Activated CD8-positive, alpha-beta memory T cell treated with anti-CD3 and anti-CD28 coated beads, Interleukin-2, amount 50 U/mL, for 48 hours (primary cell): ENCODE measurements around the gene PADI6.

Source experiments
- DNase-seq: peaks from one replicate; pipeline ENCODE4 v3.0.0-alpha.2; 2020

Gene PADI6

DNA sequence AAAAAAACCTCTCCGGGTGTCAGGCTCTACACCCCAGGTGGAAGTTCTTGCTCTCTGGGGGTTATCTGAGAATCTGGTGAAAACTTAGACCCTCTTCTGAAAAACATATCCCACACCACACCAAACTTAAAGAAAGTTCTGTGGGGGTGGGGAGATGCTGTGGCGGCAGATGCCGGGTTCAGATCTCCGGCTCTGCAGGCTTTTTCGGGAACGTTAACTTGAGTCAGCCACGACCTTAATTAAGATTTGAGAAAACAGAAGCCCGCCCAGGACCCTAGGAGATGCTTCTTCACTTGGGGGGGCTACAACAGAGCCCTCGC is 65.2 kb downstream of the PADI6 start:
- DNase-seq: no peak

DNA sequence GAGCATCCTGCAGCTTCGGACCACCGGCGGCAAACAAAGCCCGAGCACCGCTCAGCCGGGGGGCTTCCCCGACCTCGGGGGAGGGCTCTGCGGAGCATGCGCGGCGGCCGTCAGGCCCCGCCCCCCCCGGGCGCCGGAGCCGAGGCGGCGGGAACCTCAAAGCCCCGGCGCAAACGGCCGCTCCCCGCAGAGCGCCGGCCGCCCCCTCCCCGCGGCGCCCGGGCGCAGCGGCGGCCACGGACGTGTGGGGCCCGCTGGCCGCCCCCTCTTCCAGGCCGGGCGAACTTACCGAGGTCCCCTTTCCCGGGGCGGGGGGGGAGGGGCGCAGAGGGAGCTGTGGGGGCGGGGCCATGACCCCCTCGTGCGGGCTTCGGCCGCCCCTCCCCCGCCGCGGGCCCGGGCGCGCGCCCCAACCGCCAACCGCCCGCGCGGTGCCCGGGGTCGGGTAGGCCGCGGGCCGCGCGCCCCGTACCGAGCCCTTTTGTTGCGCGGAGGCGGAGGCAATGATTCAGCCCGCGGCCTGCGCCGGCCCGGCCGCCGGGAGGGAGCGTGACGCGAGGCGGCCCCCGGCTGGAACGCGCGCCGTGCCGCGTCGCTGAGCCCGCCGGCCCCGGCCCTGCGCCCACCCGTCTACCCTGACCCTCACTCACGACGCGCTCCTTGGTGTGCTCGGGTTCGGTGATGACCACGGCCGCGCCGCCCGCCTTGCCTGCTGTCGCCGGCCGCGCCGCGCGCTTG is 65.8 kb downstream of the PADI6 start:
- peak; percentile 82 for DNase-seq

DNA sequence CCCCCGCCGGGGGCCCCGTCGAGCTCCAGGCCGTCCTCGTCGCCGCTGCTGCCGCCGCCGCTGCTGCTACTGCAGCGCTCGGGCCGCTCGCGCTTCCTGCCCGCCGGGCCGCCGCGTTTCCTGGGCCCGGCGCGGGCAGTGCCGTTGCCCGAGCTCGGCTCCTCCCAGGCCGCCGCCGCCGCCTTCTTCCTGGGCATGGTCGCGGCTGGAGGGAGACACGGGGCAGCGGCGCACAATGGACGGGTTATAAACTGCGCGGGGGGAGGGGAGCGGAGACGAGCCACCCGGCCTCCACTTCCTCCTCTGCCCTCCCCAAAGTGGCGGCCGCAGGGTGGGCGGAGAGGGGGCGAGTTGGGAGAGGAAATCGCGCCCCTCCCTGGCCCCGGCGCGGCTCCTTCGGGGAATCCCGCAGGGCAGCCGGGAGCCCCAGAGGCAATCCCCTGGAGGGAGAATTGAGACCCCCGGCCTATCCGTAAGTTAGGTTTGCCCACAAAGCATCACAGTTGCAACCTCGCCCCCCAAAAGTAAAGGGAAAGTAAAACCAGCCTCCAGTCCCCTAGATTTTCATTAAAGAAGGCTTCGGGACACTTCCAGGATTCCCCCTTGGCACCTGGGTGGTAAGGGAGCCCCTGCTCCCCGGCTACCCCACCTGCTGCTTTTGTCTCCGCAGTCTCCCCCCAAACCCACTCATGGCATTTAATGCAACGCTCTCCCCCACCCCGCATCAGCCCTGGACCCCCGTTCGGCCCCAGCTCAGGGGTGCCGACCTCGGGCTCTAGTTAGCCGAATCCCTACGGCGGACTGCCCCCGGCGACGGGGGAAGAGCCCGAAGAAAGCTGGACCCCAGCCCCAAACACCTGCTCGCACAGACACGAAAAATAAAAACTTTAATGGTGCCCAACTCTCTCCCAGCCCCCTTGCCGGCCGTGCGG is 66.6 kb downstream of the PADI6 start:
- peak; percentile 89 for DNase-seq

DNA sequence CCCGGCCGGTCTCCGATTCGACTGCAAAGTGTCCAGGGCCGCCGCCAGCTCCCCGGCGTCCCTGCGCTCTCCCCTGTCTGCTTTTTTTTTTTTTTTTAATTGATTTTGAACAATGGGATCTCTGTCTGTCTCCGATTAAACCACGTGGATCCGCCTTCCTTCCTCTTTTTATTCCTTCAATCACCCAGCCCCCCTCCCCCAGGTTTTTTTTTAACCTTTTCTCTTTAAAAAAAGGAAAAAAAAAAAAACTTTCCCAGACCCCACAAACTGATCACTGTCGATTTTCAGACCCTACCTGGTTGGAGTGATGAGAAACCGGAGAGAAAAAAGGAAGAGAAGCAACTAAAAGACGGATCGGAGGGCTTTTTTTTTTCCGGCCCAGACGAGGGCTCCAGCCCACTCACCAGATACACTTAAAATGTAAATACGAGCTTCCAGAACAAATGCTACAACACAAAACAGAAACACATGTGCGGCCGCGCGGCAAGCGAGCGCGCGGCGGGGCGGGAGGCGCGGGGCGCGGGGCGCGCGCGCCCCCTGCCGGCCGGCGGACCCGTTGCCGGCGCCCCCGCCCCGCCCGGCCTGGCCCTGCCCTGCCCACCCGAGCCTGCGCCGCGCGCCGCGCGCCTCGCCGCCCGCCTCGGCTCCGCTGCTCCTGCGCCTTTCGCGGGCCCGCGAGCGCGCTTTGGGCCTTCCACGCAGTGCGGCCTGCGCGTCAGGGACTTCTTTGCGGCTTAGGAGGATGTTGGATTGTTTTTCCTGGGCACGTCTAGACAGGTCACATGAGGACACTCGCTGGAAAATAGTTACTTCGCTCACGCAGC is 67.5 kb downstream of the PADI6 start, which contains the start of gene RCC2:
Gene RCC2 (minus strand): TSS at position 428 of the 824 bp plus-strand sequence. CDS start 1,163 bp downstream, outside the sequence.
- DNase-seq: peak; percentile 86

DNA sequence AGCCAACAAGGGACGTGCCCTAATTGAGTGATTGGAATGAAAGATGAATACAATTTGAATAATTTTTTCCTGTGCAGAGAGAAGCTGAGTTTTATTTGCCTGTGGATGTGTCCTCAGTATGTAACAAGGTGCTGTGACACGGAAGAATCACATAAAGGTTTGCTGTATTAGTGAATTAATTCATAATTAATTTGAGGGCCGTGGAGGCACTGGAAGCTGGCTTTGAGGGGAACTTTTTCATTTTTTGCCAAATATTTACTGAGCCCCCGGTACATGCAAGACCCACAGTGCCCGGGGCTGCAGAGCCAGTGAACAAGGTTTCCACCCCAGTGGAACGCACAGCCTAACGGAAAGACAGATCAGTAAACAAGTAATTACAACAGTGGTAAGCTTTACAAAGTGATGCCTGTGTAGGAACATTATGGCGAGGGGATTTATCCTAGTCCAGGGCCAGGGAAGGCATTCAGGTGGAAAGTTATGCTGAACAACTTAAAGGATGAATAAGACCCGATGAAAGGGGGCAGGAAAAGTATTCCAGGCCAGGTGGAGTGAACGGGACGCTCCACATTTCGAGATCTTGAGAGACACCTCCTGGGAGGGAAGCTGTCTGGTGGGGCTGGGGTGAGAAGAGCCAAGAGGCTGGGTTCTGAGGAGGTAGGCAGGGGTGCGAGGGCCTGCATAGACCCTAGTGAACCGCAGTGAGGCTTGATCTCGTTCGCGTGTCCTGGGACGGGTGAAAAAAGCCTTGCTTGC is 68.3 kb downstream of the PADI6 start:
- DNase-seq: no peak

DNA sequence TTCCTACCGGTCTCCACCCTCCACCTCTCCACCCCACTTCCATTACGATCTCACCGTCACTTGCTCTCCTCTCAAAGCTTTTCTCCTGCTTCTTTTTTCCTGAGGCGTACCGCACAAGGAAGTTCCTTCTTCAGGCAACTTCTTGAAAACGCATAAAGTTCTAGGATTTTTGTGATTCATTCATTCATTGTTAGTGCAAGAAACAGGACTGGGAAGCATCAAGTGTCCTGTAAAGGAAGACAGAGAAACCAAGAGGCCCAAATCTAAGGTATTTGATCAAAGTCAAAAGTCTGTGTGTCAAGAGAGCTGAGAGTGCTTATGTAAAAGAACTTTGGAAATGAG is 68.8 kb downstream of the PADI6 start:
- DNase-seq: no peak

DNA sequence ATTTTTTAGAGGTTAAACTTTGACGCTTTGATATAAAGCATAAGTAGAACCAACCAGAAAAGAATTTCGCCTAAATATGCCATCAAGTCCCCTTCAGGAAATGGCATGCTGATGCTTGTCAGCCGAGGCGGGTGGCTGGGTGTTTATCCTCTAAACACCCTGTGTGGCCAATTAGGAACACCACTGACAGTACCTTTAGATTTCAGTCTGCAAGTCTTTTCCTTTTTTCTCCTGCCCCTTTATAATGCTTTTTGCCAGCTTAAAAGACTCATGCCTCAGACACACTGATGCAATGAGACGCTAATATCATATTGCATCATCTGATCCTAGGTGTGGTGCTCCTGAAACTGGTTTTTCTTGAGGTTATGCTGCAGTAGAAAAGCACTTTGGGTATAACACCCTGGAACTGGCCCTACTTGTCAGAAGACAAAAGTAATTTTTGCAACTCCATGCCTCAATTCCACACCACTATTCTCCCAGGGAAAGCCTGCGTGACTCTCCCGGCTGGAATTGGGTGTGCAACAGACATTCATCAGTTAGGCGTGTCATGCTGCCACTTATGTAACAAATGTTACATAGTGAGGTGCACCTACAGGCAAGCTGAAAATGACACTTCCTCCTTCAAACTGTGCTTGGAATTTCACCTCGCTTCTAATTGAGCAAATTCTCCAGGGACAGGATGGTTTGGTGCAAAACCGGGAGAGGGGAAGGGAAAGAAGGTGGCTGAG is 69.4 kb downstream of the PADI6 start:
- DNase-seq: no peak

DNA sequence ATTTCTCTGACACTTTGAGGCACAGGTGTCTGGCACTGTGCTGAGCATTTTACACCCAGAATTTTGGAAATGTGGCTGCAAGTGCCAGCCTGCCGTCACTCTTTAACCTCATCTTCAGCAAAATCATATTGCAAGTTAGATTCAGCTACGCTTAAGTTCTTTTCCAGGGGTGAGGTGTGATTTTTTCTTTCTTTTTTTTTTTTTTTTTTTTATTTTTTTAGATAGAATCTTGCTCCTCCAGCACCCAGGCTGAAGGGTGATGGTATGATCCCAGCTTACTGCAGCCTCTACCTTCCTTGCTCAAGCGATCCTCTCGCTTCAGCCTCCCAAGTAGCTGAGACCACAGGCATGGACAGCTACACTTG is 70.0 kb downstream of the PADI6 start:
- DNase-seq: no peak

DNA sequence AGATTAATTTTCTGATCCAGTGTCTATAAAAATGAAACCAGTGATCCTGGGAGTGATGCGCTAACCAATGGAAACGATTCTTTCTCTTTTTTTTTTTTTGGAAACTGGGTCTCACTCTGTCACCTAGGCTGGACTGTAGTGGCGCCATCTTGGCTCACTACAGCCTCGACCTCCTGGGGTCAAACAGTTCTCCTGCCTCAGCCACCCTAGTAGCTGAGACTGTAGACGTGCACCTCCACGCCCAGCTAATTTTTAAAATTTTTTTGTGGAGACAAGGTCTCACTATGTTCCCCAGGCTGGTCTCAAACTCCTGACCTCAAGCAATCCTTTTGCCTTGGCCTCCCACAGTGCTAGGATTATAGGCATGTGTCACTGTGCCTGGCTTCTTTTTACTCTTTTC is 70.8 kb downstream of the PADI6 start:
- DNase-seq: no peak

DNA sequence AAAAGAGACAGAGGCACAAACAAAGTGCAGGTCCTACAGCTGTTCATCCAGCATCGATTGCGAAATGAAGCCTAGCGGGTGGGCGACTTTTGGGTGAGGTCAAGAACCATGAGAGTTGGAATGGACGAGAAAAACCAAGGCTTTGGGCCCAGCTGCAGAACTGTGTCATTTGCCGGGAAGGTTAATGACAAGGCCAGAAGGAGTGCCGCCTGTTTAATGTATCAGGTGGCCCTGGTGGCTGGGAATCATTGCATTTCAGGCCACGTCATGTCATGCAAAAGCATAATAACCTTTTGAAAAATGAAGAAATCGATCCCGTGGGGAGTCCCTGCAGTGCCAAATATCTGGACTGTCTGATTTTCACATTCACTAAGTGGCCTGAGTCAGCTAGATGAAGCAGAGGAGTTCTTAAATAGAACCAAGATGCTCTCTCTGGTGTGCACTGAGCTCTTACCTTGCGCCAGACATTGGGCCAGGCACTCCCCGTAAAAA is 75.6 kb downstream of the PADI6 start:
- no peak for DNase-seq
